GM13976 (cell line): ENCODE data around the gene MEA1.

ENCODE experiments used
- DNase-seq: peaks from one replicate; pipeline ENCODE4 v3.0.0; 2012; ENCODE audit warnings: low spot score
- CTCF ChIP-seq: IDR thresholded peaks from 2 replicates; pipeline ENCODE4 v1.5.1; 2012; ENCODE audit warnings: borderline replicate concordance, mild to moderate bottlenecking; ENCODE audit not compliant: insufficient read depth; ENCODE audit errors: extremely low read depth, missing control alignments, control extremely low read depth
- in situ Hi-C: fragments of 300-500 bp; cut with MboI; formaldehyde crosslinking; loops from one replicate; pipeline ENCODE4 v1.12.0; 2022; ENCODE audit warnings: low sequenced_read_pairs, mixed read lengths, inconsistent platforms; ENCODE audit not compliant: unreplicated experiment

The MEA1 gene

GRCh38 chr6:43040542-43041257 lies 27.0 kb upstream of the MEA1 start:
- in situ Hi-C loops, result no loop called here
- no peak for TF ChIP-seq CTCF

GRCh38 chr6:43038727-43039126 lies 25.0 kb upstream of the MEA1 start:
- in situ Hi-C loops, result no loop called here
- no peak for DNase-seq
- no peak for TF ChIP-seq CTCF

More at GRCh38 chr6:43040542-43041257, 27.0 kb upstream of the MEA1 start:
- DNase-seq, result no peak

- no peak for TF ChIP-seq CTCF
- in situ Hi-C loops, result no loop called here
- DNase-seq, result no peak
These were observed 24.0 kb upstream of the MEA1 start for GRCh38 chr6:43037706-43038105.

GRCh38 chr6:43037197-43037596 lies 23.5 kb upstream of the MEA1 start:
- TF ChIP-seq CTCF, result no peak
- in situ Hi-C loops, result no loop called here
- DNase-seq, result no peak

GRCh38 chr6:43036712-43037111 lies 23.0 kb upstream of the MEA1 start:
- in situ Hi-C loops, result no loop called here

GRCh38 chr6:43035495-43036194 lies 21.9 kb upstream of the MEA1 start:
- TF ChIP-seq CTCF, result no peak
- DNase-seq, result no peak
- in situ Hi-C loops, result no loop called here

More at GRCh38 chr6:43036712-43037111, 23.0 kb upstream of the MEA1 start:
- no peak for DNase-seq
- TF ChIP-seq CTCF, result no peak
